GM18499 (cell line): ENCODE measurements around the gene HOXC10.

Experiments used
- ATAC-seq: cut with Tn5 transposase; IDR thresholded peaks from one replicate; pipeline ENCODE4 v1.9.1; 2021; ENCODE audit warnings: moderate number of reproducible peaks; ENCODE audit not compliant: insufficient read depth, unreplicated experiment

The HOXC10 gene

GRCh38 chr12:53963434-53964314 lies 21.3 kb upstream of the HOXC10 start:
- ATAC-seq, result no peak

DNA sequence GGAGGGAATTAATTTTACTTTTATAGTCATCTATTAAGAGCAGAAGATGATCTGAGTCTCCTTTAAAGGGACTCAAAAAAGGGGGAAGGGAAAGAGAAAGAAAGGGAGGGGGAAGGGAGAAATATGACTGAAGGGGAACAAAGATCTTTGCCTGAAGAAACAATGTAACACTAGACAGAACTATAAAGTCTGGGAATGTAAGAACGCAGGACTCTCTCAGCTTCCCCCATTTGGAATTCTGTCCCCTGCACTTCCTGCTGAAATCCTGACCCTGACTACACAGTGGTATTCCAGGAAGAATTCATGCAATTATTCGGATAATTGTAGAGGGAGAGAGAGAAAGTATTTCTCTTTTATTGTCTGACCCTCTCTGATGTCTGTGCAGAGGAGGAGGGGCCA lies 20.6 kb upstream of the HOXC10 start:
- no peak for ATAC-seq

DNA sequence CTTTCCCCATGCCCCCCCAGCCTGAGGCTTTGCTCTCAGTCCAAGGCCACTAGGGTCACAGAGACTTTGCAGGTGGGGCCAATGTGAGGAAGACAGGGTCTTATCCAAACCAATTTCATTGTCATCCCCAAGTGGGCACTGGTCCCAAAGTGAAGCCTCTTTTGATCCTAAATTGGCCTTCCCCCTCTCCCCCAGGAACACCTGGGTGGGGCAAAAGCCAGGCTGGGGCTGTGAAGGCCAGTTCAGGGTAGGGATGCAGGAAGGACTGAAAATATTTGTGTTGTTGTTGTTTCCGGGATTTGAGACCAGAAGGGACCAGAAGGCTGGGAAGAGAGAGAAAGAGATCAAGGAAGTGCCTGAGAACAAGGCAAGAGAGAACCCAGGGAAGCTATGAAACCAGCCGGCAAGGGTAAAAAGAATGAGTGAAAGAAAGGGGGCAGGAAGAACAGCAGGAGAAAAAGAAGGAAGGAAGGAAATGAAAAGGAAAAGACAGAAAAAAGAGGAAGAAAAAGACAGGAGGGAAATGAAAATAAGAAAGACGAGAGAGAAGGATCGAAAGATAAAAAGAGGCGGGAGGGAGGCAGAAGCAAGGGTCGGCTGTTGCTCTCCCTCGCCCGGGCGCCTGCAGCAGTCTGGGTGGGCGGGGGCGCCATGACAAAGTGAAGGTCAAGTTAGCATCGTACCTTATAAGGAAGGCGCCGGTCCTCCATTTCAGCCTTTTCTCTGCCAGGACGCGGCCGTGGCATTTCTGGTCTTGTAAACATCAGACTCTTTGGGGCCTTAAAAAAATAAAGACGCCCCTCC lies 19.5 kb upstream of the HOXC10 start:
- ATAC-seq, result no peak

DNA sequence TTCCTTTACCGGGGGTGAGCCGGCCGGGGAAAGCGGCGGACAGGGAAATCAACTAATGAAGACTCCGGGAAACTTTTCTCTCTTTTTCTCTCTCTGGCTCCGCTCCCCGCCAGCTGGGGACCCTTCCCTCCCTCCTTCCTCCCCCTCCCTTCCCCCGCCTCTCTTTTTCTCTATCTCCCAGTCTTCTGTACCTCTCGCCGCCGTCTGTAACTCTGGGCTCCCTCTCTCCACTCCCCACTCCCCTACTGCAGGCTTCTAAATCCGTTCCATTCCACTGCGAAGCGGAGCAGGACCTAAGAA lies 18.9 kb upstream of the HOXC10 start:
- ATAC-seq, result no peak

- ATAC-seq, result no peak
These were observed 18.4 kb upstream of the HOXC10 start for GRCh38 chr12:53966385-53967133.

- no peak for ATAC-seq
These were observed 17.5 kb upstream of the HOXC10 start for GRCh38 chr12:53967421-53967925.

DNA sequence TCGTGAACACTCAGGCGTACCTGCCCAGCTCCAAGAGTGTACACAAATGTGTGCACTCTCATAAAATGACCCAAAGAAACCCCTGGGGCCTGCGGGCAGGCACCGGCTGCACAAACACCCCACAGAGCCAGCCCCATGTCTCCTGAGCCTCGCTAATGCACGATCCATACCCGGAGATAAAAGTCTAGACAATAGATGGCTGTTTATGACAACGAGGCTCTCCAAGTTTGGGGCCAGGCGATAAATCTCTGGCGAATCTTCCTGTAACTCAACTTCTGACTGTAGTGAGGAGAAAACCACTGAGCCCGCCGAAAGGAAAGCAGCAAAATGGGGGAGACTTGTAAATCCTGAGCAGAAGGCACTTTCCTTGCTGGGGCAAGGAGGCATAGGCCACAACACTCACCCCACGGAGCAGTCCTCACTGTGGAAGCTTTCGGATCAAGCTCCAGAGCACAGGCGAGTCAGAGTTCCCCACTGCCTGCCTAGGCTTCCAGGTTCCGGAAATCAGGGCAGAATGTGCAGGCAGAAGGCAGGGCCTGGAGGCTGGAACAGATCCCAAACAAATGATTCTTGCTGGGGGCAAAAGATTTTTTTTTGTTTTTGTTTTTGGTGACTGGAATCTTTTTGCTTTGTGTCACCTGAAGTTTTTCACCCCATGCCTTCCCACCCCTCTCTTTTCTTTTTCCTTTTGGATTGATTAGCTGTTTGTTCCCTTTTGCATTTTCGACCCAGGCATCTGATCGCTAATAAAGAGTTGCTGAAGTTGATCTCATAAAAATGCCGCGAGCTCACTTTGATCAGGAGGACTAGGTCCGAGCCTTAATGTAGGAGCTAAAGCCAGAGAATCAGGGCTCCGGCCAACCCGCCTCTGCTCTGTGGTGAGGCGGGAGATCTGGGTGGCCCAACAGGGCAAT lies 16.5 kb upstream of the HOXC10 start:
- ATAC-seq, result no peak

- ATAC-seq, result no peak
These were observed 15.2 kb upstream of the HOXC10 start for GRCh38 chr12:53969588-53970259.

GRCh38 chr12:53970451-53970850 lies 14.5 kb upstream of the HOXC10 start:
- ATAC-seq, result no peak

GRCh38 chr12:53971129-53971528 lies 13.8 kb upstream of the HOXC10 start:
- no peak for ATAC-seq

DNA sequence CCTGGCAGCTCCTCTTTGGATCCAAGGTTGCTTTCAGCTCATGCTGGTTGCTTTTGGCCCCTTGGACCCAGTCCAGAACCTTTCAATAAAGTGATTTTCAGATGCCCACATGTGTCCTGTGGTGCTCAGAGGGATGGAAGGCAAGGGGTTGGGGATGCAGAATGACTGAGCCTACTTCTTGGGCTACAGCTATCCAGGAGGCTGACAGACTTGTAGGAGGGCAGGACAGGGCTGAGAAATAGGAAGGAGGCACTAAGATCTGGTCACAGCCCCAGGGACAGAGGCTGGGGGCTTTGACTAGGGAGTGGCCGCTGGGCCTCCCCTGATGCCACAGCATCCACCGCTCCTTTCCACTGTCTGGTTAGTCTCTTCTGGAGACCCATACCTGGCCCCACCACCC lies 13.3 kb upstream of the HOXC10 start:
- no peak for ATAC-seq

- no peak for ATAC-seq
These were observed 12.7 kb upstream of the HOXC10 start for GRCh38 chr12:53972152-53972702.

GRCh38 chr12:53972722-53973235 lies 12.2 kb upstream of the HOXC10 start, which contains the start of gene HOXC11:
Gene HOXC11, plus strand, starts transcription at chr12:53973126. Its CDS starts 116 bp downstream, at chr12:53973242.
- no peak for ATAC-seq

DNA sequence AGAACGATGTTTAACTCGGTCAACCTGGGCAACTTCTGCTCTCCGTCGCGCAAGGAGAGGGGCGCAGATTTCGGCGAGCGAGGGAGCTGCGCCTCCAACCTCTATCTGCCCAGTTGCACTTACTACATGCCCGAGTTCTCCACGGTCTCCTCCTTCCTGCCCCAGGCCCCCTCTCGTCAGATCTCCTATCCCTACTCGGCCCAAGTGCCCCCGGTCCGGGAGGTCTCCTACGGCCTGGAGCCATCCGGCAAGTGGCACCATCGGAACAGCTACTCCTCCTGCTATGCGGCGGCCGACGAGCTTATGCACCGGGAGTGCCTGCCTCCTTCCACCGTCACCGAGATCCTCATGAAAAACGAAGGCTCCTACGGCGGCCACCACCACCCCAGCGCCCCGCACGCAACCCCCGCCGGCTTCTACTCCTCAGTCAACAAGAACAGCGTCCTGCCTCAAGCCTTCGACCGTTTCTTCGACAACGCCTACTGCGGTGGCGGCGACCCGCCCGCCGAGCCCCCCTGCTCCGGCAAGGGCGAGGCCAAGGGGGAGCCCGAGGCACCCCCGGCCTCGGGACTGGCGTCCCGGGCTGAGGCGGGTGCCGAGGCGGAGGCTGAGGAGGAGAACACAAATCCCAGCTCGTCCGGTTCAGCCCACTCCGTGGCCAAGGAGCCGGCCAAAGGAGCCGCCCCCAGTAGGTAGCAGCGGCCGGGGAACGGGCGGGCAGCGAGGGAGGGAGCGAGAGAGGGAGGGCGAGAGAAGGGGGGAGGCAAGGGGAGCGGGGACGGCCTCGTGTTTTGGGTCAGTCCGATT lies 11.5 kb upstream of the HOXC10 start:
- ATAC-seq, result no peak

DNA sequence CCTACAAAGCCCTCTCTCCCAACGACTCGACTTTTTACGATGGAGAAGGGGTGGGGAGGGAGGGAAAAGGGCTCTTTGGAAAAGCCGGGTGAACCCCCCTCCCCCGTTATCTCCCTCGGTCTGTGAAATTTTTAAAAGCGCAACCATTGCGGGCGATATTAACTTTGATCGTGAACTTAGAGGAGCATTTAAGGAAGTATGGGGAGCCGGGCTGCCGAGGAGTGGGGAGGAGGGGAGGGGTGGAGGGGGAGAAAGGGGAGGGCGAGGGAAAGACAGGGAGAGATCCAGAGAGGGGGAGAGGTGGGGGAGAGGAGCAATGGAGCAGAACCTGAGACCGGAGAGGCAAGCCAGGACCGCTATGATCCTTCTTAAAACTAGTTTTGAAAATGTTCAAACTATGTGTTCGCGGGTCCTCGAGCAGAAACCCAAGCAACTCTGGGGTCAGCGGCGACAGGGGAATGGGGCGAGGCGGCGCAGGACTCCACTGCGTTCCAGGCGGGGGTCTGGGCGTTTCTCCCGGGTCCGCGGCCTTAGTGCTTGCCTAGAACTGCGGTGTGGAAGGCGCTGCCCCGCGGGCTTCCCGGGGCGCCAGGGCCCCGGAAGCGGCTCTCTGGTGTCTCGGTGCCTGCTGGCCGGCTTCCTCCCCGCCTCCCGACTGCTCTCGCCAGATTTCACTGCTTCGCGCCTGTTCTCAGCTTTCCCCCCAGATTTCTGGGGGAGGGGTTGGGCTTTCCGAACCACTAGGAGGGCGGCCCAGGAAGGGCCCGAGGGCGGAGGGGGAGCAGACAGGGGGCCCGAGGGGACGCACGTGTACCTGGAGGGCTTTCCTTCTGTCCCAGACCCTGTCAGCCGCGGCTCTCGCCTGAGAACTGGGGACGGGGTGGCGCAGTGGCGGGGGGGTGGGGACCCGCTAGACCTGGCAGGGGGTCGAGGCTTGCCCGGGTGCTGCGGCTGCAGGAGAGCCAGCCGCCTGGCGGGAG lies 10.6 kb upstream of the HOXC10 start, which contains the start of gene HOTAIR:
HOTAIR (minus strand) TSS at position 871 of the 980 bp plus-strand sequence.
- no peak for ATAC-seq

GRCh38 chr12:53975064-53975471 lies 9.9 kb upstream of the HOXC10 start:
- no peak for ATAC-seq
